NB4 (cell line): Measurements from ENCODE around the gene MIEN1.
A peak's percentile ranks its signal among the peaks of the same experiment; 100 is the strongest.

Experiments used
- DNase-seq: peaks from one replicate; pipeline ENCODE4 v3.0.0; 2010; ENCODE audit warnings: low read depth
- H3K4me3 ChIP-seq: one replicate; pipeline ENCODE4 v1.5.1; 2011; ENCODE audit warnings: mild to moderate bottlenecking, low read depth, low read length, moderate library complexity
- CTCF ChIP-seq: IDR thresholded peaks from one replicate; pipeline ENCODE4 v1.5.1; 2012; ENCODE audit warnings: low read depth, low read length
- MAX ChIP-seq: IDR thresholded peaks from 2 replicates; pipeline ENCODE4 v1.6.1; 2011; ENCODE audit warnings: low read depth, low read length
- MYC ChIP-seq: IDR thresholded peaks from 2 replicates; pipeline ENCODE4 v1.6.1; 2011; ENCODE audit warnings: low read depth, low read length
- POLR2A ChIP-seq: IDR thresholded peaks from 2 replicates; pipeline ENCODE4 v1.6.1; 2011; ENCODE audit warnings: mild to moderate bottlenecking; ENCODE audit not compliant: insufficient read length; ENCODE audit errors: extremely low read depth

Gene MIEN1

GRCh38 chr17:39740357-39741111, 10.2 kb upstream of the MIEN1 start:
- no peak for TF ChIP-seq MAX
- TF ChIP-seq MYC = no peak
- TF ChIP-seq POLR2A = no peak
- no peak for TF ChIP-seq CTCF
- DNase-seq = peak; percentile 33
- no peak overlapping the region for H3K4me3 ChIP-seq

DNA sequence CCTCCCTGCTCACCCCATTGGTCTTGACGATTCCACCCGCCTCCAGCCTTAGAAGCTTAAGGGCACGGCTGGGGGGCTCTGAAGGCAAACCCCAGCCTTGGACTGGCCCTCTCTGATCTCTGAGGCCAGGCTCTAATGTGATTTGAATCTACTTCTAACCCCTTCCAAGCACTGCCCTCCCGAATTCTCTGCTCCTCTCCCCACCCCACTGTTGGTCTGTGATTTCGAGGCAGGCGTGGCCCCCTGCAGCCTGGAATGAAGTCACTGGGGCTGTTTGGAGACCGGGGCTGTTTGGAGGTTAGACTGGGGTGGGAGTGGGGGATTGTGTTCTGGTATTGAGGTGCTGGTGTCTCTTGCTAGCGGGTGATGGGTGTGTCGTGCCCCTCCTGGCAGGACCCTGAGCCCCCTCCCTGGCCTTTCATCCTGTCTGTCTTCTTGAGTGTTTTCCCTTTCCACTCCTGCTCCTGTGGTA, 9.6 kb upstream of the MIEN1 start:
- H3K4me3 ChIP-seq = no peak overlapping the region
- DNase-seq = no peak
- no peak for TF ChIP-seq MAX
- no peak for TF ChIP-seq POLR2A
- no peak for TF ChIP-seq CTCF
- TF ChIP-seq MYC = no peak

GRCh38 chr17:39738983-39739884, 8.9 kb upstream of the MIEN1 start:
- no peak overlapping the region for H3K4me3 ChIP-seq
- DNase-seq = no peak

GRCh38 chr17:39738568-39738901, 8.2 kb upstream of the MIEN1 start:
- no peak for DNase-seq
- TF ChIP-seq MAX (no peak), POLR2A (no peak), CTCF (no peak), MYC (no peak)
- no peak overlapping the region for H3K4me3 ChIP-seq

More at GRCh38 chr17:39738983-39739884, 8.9 kb upstream of the MIEN1 start:
- TF ChIP-seq MAX = no peak
- no peak for TF ChIP-seq CTCF
- no peak for TF ChIP-seq POLR2A
- TF ChIP-seq MYC = no peak

- TF ChIP-seq POLR2A (no peak), MAX (no peak), MYC (no peak), CTCF (no peak)
- no peak within 1 kb of the TSS for H3K4me3 ChIP-seq
- DNase-seq = no peak
These were observed 7.6 kb upstream of the MIEN1 start, which contains the start of gene GRB7 for GRCh38 chr17:39737760-39738567. GRB7 (plus strand) TSS chr17:39737938; CDS start chr17:39742302, 4,364 bp downstream.
